SK-N-SH treated with all-trans-retinoic acid at 6 μM for 48 hours (cell line): Measurements from ENCODE around the gene STIM2.

Experiments used
- ATAC-seq: fragments of 200-7000 bp; cut with Tn5 transposase; 3 replicates; pipeline ENCODE4 v1.9.1; 2020; ENCODE audit warnings: mild to moderate bottlenecking, moderate library complexity
- ARNTL ChIP-seq: fragments of 450-650 bp; formaldehyde crosslinking; IDR thresholded peaks from 2 replicates; pipeline ENCODE4 v1.5.0; 2020; ENCODE audit warnings: low read depth, mild to moderate bottlenecking, moderate library complexity, borderline replicate concordance
- BACH2 ChIP-seq: fragments of 250-450 bp; sonication (Bioruptor Pico); IDR thresholded peaks from 2 replicates; pipeline ENCODE4 v1.9.0; 2021; ENCODE audit warnings: mild to moderate bottlenecking, borderline replicate concordance
- CREB5 ChIP-seq: fragments of 250-450 bp; sonication (Bioruptor Pico); IDR thresholded peaks from 2 replicates; pipeline ENCODE4 v1.5.1; 2020; ENCODE audit warnings: low read depth, mild to moderate bottlenecking, moderate library complexity
- CSDC2 ChIP-seq: fragments of 250-450 bp; sonication (Bioruptor Pico); IDR thresholded peaks from 2 replicates; pipeline ENCODE4 v1.5.0; 2020; ENCODE audit warnings: mild to moderate bottlenecking, moderate library complexity
- CSRNP3 ChIP-seq: fragments of 250-450 bp; sonication (Bioruptor Pico); IDR thresholded peaks from 2 replicates; pipeline ENCODE4 v1.5.1; 2021; ENCODE audit warnings: mild to moderate bottlenecking, moderate library complexity
- ESRRG ChIP-seq: fragments of 250-450 bp; sonication (Bioruptor Pico); IDR thresholded peaks from 2 replicates; pipeline ENCODE4 v1.6.1; 2021; ENCODE audit warnings: mild to moderate bottlenecking
- GLIS3 ChIP-seq: fragments of 250-450 bp; sonication (Bioruptor Pico); IDR thresholded peaks from 2 replicates; pipeline ENCODE4 v1.5.0; 2020; ENCODE audit warnings: mild to moderate bottlenecking, moderate library complexity
- ISL1 ChIP-seq: fragments of 250-450 bp; sonication (Bioruptor Pico); IDR thresholded peaks from 2 replicates; pipeline ENCODE4 v2.1.2; 2022; ENCODE audit warnings: mild to moderate bottlenecking, moderate library complexity
- OSR1 ChIP-seq: fragments of 250-450 bp; sonication (Bioruptor Pico); IDR thresholded peaks from 2 replicates; pipeline ENCODE4 v1.8.0; 2022; ENCODE audit warnings: moderate library complexity, mild to moderate bottlenecking, inconsistent platforms
- PATZ1 ChIP-seq: fragments of 250-450 bp; sonication (Bioruptor Pico); IDR thresholded peaks from 2 replicates; pipeline ENCODE4 v1.8.0; 2020; ENCODE audit warnings: mild to moderate bottlenecking, moderate library complexity, borderline replicate concordance
- POU6F1 ChIP-seq: fragments of 250-450 bp; sonication (Bioruptor Pico); IDR thresholded peaks from 2 replicates; pipeline ENCODE4 v1.8.0; 2021; ENCODE audit warnings: low read depth, mild to moderate bottlenecking, moderate library complexity, borderline replicate concordance
- PPARA ChIP-seq: fragments of 250-450 bp; sonication (Bioruptor Pico); IDR thresholded peaks from 2 replicates; pipeline ENCODE4 v1.5.0; 2020; ENCODE audit warnings: mild to moderate bottlenecking, borderline replicate concordance
- RARB ChIP-seq: fragments of 250-450 bp; sonication (Bioruptor Pico); IDR thresholded peaks from 2 replicates; pipeline ENCODE4 v1.8.0; 2021; ENCODE audit warnings: mild to moderate bottlenecking, moderate library complexity
- TOX ChIP-seq: fragments of 250-450 bp; sonication (Bioruptor Pico); IDR thresholded peaks from 2 replicates; pipeline ENCODE4 v1.8.0; 2021; ENCODE audit warnings: mild to moderate bottlenecking, moderate library complexity, borderline replicate concordance
- TSHZ2 ChIP-seq: fragments of 250-450 bp; sonication (Bioruptor Pico); IDR thresholded peaks from 2 replicates; pipeline ENCODE4 v1.5.0; 2020; ENCODE audit warnings: mild to moderate bottlenecking, moderate library complexity
- ZC3H10 ChIP-seq: fragments of 250-450 bp; sonication (Bioruptor Pico); IDR thresholded peaks from 2 replicates; pipeline ENCODE4 v1.5.1; 2021; ENCODE audit warnings: mild to moderate bottlenecking, moderate library complexity
- ZFP3 ChIP-seq: fragments of 250-450 bp; sonication (Bioruptor Pico); IDR thresholded peaks from 2 replicates; pipeline ENCODE4 v1.5.0; 2020; ENCODE audit warnings: mild to moderate bottlenecking, moderate library complexity
- ZFP30 ChIP-seq: fragments of 450-650 bp; formaldehyde crosslinking; IDR thresholded peaks from 2 replicates; pipeline ENCODE4 v1.5.0; 2022; ENCODE audit warnings: mild to moderate bottlenecking, moderate library complexity
- ZNF565 ChIP-seq: fragments of 450-650 bp; formaldehyde crosslinking; conservative IDR thresholded peaks from 2 replicates; pipeline ENCODE4 v1.5.0; 2020; ENCODE audit warnings: low read depth, mild to moderate bottlenecking, moderate library complexity
- ZNF70 ChIP-seq: fragments of 450-650 bp; formaldehyde crosslinking; IDR thresholded peaks from 2 replicates; pipeline ENCODE4 v1.5.0; 2020; ENCODE audit warnings: mild to moderate bottlenecking, moderate library complexity
- ZNF8 ChIP-seq: fragments of 450-650 bp; formaldehyde crosslinking; IDR thresholded peaks from 2 replicates; pipeline ENCODE4 v1.5.0; 2020; ENCODE audit warnings: mild to moderate bottlenecking, moderate library complexity

The STIM2 gene

GRCh38 chr4:27013012-27013411 lies 152.4 kb downstream of the STIM2 start:
- ATAC-seq = no peak
- TF ChIP-seq ISL1 (CRISPR knock-in tag) = no peak
- no peak for TF ChIP-seq BACH2 (CRISPR knock-in tag)
- TF ChIP-seq CSRNP3 (CRISPR knock-in tag) = no peak
- no peak for TF ChIP-seq RARB (CRISPR knock-in tag)
- no peak for TF ChIP-seq PPARA
- TF ChIP-seq POU6F1 = no peak
- TF ChIP-seq ZC3H10 (CRISPR knock-in tag) = no peak
- no peak for TF ChIP-seq TOX
- TF ChIP-seq PATZ1 (CRISPR knock-in tag) = no peak
- no peak for TF ChIP-seq ZNF70
- TF ChIP-seq ESRRG (CRISPR knock-in tag) = no peak
- TF ChIP-seq ZNF565 (CRISPR knock-in tag) = no peak
- no peak for TF ChIP-seq TSHZ2 (CRISPR knock-in tag)
- TF ChIP-seq ZFP30 (CRISPR knock-in tag) = no peak
- no peak for TF ChIP-seq GLIS3 (CRISPR knock-in tag)
- TF ChIP-seq CSDC2 (CRISPR knock-in tag) = no peak
- no peak for TF ChIP-seq CREB5
- no peak for TF ChIP-seq OSR1 (CRISPR knock-in tag)

GRCh38 chr4:27016551-27016950 lies 155.9 kb downstream of the STIM2 start:
- no peak for TF ChIP-seq ZNF8 (CRISPR knock-in tag)
- no peak for TF ChIP-seq TOX
- no peak for TF ChIP-seq BACH2 (CRISPR knock-in tag)
- TF ChIP-seq RARB (CRISPR knock-in tag) = no peak
- no peak for TF ChIP-seq ZFP3 (CRISPR knock-in tag)
- TF ChIP-seq ARNTL (CRISPR knock-in tag) = no peak
- no peak for TF ChIP-seq POU6F1
- TF ChIP-seq OSR1 (CRISPR knock-in tag) = no peak
- no peak for TF ChIP-seq GLIS3 (CRISPR knock-in tag)
- no peak for TF ChIP-seq ZFP30 (CRISPR knock-in tag)
- no peak for TF ChIP-seq CSDC2 (CRISPR knock-in tag)
- TF ChIP-seq TSHZ2 (CRISPR knock-in tag) = no peak
- no peak for TF ChIP-seq ESRRG (CRISPR knock-in tag)
- TF ChIP-seq ZC3H10 (CRISPR knock-in tag) = no peak
- TF ChIP-seq ISL1 (CRISPR knock-in tag) = no peak
- TF ChIP-seq PATZ1 (CRISPR knock-in tag) = no peak
- TF ChIP-seq ZNF70 = no peak
- TF ChIP-seq PPARA = no peak
- no peak for TF ChIP-seq CSRNP3 (CRISPR knock-in tag)
- no peak for ATAC-seq
